Astrocyte of the spinal cord (primary cell): ENCODE results near the gene HIPK2.

ENCODE experiments used
- DNase-seq: peaks from one replicate; pipeline ENCODE4 v3.0.0; 2011; ENCODE audit warnings: low read depth, low spot score
- H3K4me3 ChIP-seq: 2 replicates; pipeline ENCODE4 v1.5.1; 2011; ENCODE audit warnings: low read depth, mild to moderate bottlenecking, low read length, moderate library complexity
- in situ Hi-C: cut with HindIII; loops from 2 replicates; pipeline ENCODE4 v1.10.0; 2017; ENCODE audit warnings: low sequenced_read_pairs
- TF ChIP-seq, protein P1 (sequence below): IDR thresholded peaks from 2 replicates; pipeline ENCODE4 v1.5.1; 2012; ENCODE audit warnings: low read depth, mild to moderate bottlenecking, low read length, inconsistent platforms

The HIPK2 gene

DNA sequence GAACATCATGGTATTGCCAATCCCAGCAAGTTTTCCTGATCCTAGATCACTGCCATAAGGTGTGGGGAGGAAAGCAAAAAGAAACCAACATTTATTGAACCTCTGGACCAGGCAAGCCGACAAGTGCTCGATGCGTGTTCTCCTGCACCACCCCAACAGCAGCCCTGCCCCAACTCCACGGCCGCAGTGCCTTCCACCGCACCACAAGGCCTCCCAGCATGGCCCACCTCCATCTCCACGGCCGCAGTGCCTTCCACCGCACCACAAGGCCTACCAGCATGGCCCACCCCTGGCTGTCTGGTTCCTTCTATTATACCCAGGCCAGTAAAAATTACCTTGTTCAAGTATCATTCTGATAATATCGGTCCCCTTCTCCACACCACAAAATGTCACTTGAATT lies 8.7 kb downstream of the HIPK2 start:
- in situ Hi-C loops = no loop called here
- DNase-seq = no peak
- TF ChIP-seq, protein P1, sequence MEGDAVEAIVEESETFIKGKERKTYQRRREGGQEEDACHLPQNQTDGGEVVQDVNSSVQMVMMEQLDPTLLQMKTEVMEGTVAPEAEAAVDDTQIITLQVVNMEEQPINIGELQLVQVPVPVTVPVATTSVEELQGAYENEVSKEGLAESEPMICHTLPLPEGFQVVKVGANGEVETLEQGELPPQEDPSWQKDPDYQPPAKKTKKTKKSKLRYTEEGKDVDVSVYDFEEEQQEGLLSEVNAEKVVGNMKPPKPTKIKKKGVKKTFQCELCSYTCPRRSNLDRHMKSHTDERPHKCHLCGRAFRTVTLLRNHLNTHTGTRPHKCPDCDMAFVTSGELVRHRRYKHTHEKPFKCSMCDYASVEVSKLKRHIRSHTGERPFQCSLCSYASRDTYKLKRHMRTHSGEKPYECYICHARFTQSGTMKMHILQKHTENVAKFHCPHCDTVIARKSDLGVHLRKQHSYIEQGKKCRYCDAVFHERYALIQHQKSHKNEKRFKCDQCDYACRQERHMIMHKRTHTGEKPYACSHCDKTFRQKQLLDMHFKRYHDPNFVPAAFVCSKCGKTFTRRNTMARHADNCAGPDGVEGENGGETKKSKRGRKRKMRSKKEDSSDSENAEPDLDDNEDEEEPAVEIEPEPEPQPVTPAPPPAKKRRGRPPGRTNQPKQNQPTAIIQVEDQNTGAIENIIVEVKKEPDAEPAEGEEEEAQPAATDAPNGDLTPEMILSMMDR = no peak
- H3K4me3 ChIP-seq = no peak overlapping the region

DNA sequence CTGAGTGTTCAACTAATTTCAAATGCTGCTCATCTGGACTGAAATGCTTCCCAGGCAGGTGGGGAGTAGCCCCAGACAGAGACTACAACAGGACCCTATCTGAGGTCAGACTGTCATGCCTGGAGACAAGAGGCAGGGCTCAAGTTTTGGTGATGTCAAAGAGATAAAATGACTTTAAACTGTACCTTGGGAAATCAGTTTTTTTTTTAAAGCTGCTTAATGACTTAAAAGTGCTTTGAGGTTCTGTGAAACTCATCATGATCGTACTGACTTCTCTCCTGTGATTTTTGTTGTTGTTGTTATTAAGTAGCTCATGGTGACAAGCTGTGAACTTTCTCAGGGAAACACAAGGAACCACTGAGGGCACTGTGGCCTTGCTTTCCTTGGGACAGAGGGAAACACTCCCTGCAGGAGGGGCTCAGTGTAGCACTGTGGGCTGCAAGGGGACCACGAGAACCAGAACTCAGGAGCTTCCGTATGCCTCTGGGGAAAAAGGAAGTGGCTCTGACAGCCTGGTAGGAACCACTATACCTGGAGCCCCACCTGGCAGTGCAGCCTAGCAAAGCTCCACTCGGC lies 9.5 kb downstream of the HIPK2 start:
- TF ChIP-seq, protein P1 = no peak
- DNase-seq = no peak
- in situ Hi-C loops = no loop called here
- H3K4me3 ChIP-seq = no peak overlapping the region

GRCh38 chr7:139767561-139767982 lies 10.2 kb downstream of the HIPK2 start:
- DNase-seq = no peak
- TF ChIP-seq, protein P1 = no peak
- H3K4me3 ChIP-seq = no peak overlapping the region
- in situ Hi-C loops = no loop called here

DNA sequence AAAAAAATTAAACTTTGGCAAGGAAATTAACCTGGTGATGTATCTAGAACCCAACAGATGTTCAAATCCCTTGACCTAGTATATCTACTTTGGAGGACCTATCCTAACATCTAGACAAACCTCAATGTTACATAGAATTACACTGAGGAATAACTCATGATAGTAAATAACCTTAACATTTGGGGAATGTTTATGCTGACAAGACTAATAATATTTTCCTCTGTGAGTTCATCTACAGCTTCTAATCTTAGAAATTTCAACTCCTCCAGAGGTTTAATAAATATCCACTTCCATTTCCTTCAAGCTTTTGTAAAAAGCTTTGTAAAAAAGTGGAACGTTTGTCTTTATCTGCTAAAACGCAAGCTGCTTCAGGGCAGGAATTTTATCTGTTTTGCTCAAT lies 12.7 kb downstream of the HIPK2 start:
- in situ Hi-C loops = no loop called here
- H3K4me3 ChIP-seq = no peak overlapping the region
- TF ChIP-seq, protein P1 = no peak
- no peak for DNase-seq

GRCh38 chr7:139763330-139763729 lies 14.5 kb downstream of the HIPK2 start:
- TF ChIP-seq, protein P1 = no peak
- DNase-seq = no peak
- H3K4me3 ChIP-seq = no peak overlapping the region
- in situ Hi-C loops = no loop called here

DNA sequence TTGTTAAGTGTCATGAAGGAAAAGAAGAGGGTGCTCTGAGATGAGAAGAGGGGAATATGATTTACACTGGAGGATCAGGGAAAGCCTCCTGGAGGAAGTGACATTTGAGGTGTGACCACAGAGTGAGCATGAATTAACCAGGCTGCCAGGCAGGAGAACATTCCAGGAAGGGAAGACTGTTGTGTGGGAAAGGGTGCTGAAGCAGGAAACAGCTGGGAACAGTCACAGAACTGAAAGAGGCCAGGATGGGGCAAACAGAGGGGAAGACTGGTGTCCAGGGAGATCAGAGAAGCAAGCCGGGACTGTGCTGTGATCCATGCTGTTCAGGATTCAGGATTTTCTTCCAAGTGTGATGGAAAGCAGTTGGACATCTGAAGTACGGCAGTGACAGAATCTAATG lies 14.9 kb downstream of the HIPK2 start:
- DNase-seq = peak; percentile 67

More for the DNA sequence above, 14.9 kb downstream of the HIPK2 start:
- no peak overlapping the region for H3K4me3 ChIP-seq
- TF ChIP-seq, protein P1 = no peak
- in situ Hi-C loops = no loop called here
